Lung (tissue), 12 donors: ENCODE measurements around the gene PCSK5. TPM values are rescaled to one million over a fixed set of nuclear protein-coding genes. Genes with fewer than 3 reads are reported as not detected.

ENCODE experiments used
- ATAC-seq: fragments of 200-7000 bp; cut with Tn5 transposase; one replicate; pipeline ENCODE4 v1.9.1; 2020; ENCODE audit warnings: moderate number of reproducible peaks; ENCODE audit not compliant: insufficient read depth, low FRiP score
- DNase-seq, 3 donors: peaks; one replicate each; pipeline ENCODE4 v3.0.0-alpha.2; 2013 to 2017
- H3K27ac ChIP-seq, 2 donors: one replicate each; pipeline ENCODE4 v1.5.1; 2013; ENCODE audit warnings: mild to moderate bottlenecking in 2 of 2, moderate library complexity in 2 of 2, control low read depth in 1 of 2, inconsistent platforms in 1 of 2, low read depth in 1 of 2, low read length in 1 of 2
- H3K27me3 ChIP-seq, 3 donors: one replicate each; pipeline ENCODE4 v1.5.1; 2013; ENCODE audit warnings: low read length in 2 of 3; ENCODE audit not compliant: control insufficient read depth in 3 of 3, insufficient read depth in 3 of 3
- H3K36me3 ChIP-seq, 4 donors: one replicate each; pipeline ENCODE4 v1.5.1; 2013; ENCODE audit warnings: low read length in 4 of 4, mild to moderate bottlenecking in 1 of 4, moderate library complexity in 1 of 4; ENCODE audit not compliant: control insufficient read depth in 4 of 4, insufficient read depth in 4 of 4
- H3K4me1 ChIP-seq, 5 donors: one replicate each; pipeline ENCODE4 v1.5.1; 2013; ENCODE audit warnings: low read length in 5 of 5, mild to moderate bottlenecking in 2 of 5, moderate library complexity in 1 of 5; ENCODE audit not compliant: control insufficient read depth in 5 of 5, insufficient read depth in 5 of 5
- H3K4me3 ChIP-seq: one replicate; pipeline ENCODE4 v1.5.1; 2013; ENCODE audit warnings: mild to moderate bottlenecking, control low read depth, moderate library complexity
- H3K9ac ChIP-seq, 2 donors: one replicate each; pipeline ENCODE4 v1.5.1; 2013; ENCODE audit warnings: low read length in 2 of 2, control low read depth in 1 of 2; ENCODE audit not compliant: insufficient read depth in 1 of 2
- H3K9me3 ChIP-seq, 4 donors: one replicate each; pipeline ENCODE4 v1.5.1; 2013; ENCODE audit warnings: low read length in 3 of 4, mild to moderate bottlenecking in 1 of 4, moderate library complexity in 1 of 4; ENCODE audit not compliant: control insufficient read depth in 4 of 4, insufficient read depth in 3 of 4
- CTCF ChIP-seq: IDR thresholded peaks from 2 replicates; pipeline ENCODE4 v1.5.1; 2012; ENCODE audit warnings: mild to moderate bottlenecking; ENCODE audit errors: control extremely low read depth, extremely low read depth
- WGBS, 2 donors: extraction: QIAGEN DNeasy Blood & Tissue Kit; methylation state at CpG; one replicate each; pipeline ENCODE4 v1.1.7; 2013; 5-methylcytosine and 5-hydroxymethylcytosine counted together
- polyA plus RNA-seq, 2 donors: library from polyadenylated mRNA; stranded (reverse); fragments of 200-250 nt; gene quantifications; one replicate each; pipeline ENCODE4 v1.2.1, GENCODE V29; 2013
- total RNA-seq, 2 donors: library from RNA; depleted of rRNA in 1 of 2; stranded (reverse); fragments of >200 nt in 1 of 2; gene quantifications; one replicate each; pipeline ENCODE4 v1.2.1, GENCODE V29; 2014 to 2021
- donor health status: control.
- donor health status: control.
- donor health status: Bipolar disorder and iron deficiency.
- donor health status: healthy.
- donor health status: DM: yes; HTN: yes; CAD: no.

PCSK5 gene
- total and polyA plus RNA-seq, 4 donors: 1.9 to 28.2 (median 13.6) TPM

- Histone ChIP-seq H3K36me3 (no peaks in the 10 kb centered on the region), H3K27me3 (no peaks in the 10 kb centered on the region), H3K27ac (no peak overlapping the region), H3K4me1 (peaks cover 0 to 15% (median 0%) of the 10 kb centered on the region in 5 donors), H3K9me3 (no peaks in the 10 kb centered on the region), H3K9ac (no peak overlapping the region), H3K4me3 (no peak overlapping the region)
- TF ChIP-seq CTCF: no peak
- peak; percentile 40 for ATAC-seq
- WGBS, 2 donors: 77 to 93% methylated on average over 6 of the region's 6 CpGs
- DNase-seq: peak; percentile 62 to 71 (median 70)
Observed at GRCh38 chr9:76150013-76150412, 259.5 kb downstream of the PCSK5 start.

- peaks cover 0 to 7% (median 0%) of the 10 kb centered on the region in 5 donors for H3K4me1 ChIP-seq
- TF ChIP-seq CTCF: no peak
- WGBS, 2 donors: 86 to 90% methylated on average over 5 of the region's 5 CpGs
- no peaks in the 10 kb centered on the region for H3K27me3 ChIP-seq
- H3K9me3 ChIP-seq: no peaks in the 10 kb centered on the region
- no peak overlapping the region for H3K27ac ChIP-seq
- no peak overlapping the region for H3K4me3 ChIP-seq
- H3K9ac ChIP-seq: no peak overlapping the region
- no peak for ATAC-seq
- no peak for DNase-seq
- no peaks in the 10 kb centered on the region for H3K36me3 ChIP-seq
Observed at GRCh38 chr9:76151267-76151666, 260.8 kb downstream of the PCSK5 start.

GRCh38 chr9:76153339-76153738, 262.9 kb downstream of the PCSK5 start:
- DNase-seq (no peak), ATAC-seq (no peak)
- H3K4me1 ChIP-seq: peaks cover 0 to 7% (median 0%) of the 10 kb centered on the region in 5 donors
- H3K9me3 ChIP-seq: no peaks in the 10 kb centered on the region
- no peak for TF ChIP-seq CTCF
- no peaks in the 10 kb centered on the region for H3K27me3 ChIP-seq
- no peak overlapping the region for H3K27ac ChIP-seq
- H3K4me3 ChIP-seq: no peak overlapping the region
- peaks cover 0 to 2% (median 0%) of the 10 kb centered on the region in 4 donors for H3K36me3 ChIP-seq
- WGBS, 2 donors: 88 to 93% methylated on average over 6 of the region's 6 CpGs
- H3K9ac ChIP-seq: no peak overlapping the region
